IMR-90 (cell line): ENCODE results near the gene MYBPHL. TPM values are rescaled to one million over a fixed set of nuclear protein-coding genes. Genes with fewer than 3 reads are reported as not detected.
A peak's percentile ranks its signal among the peaks of the same experiment; 100 is the strongest.

Source experiments
- ATAC-seq: fragments of 200-7000 bp; cut with Tn5 transposase; 2 replicates; pipeline ENCODE4 v1.9.1; 2020; ENCODE audit warnings: low read depth, mild to moderate bottlenecking, moderate library complexity
- BruUV-seq: library from RNA; stranded (reverse); fragments of 400-500 nt; replicated peaks from 2 replicates; lab custom pipeline; 2021; lab: Mats Ljungman, UMichigan
- CTCF ChIA-PET: fragments of 300-600 bp; formaldehyde crosslinking; extraction: SDS; loops from one replicate; lab custom pipeline; 2021; ENCODE audit warnings: antibody characterized with exemption; lab: Yijun Ruan, JAX
- POLR2A ChIA-PET: fragments of 300-600 bp; sonication (Branson Sonifier 250); formaldehyde crosslinking; loops from one replicate; lab custom pipeline; 2022; ENCODE audit warnings: antibody characterized with exemption; ENCODE audit not compliant: unreplicated experiment; lab: Charles Lee
- DNase-seq: peaks from one replicate; pipeline ENCODE4 v3.0.0; 2013
- H2AFZ ChIP-seq: replicated peaks from 2 replicates; pipeline ENCODE3; 2013; ENCODE audit warnings: low read length, mild to moderate bottlenecking; ENCODE audit not compliant: poor library complexity
- H2AK5ac ChIP-seq: 2 replicates; pipeline ENCODE4 v1.6.1; 2013; ENCODE audit warnings: low read depth, low read length, inconsistent platforms
- H2AK9ac ChIP-seq: replicated peaks from 2 replicates; pipeline ENCODE3; 2013; ENCODE audit warnings: mild to moderate bottlenecking, low read depth, low read length, moderate library complexity; ENCODE audit not compliant: poor library complexity
- H2BK120ac ChIP-seq: 2 replicates; pipeline ENCODE4 v1.6.1; 2013; ENCODE audit warnings: low read depth, low read length, inconsistent platforms
- H2BK15ac ChIP-seq: 3 replicates; pipeline ENCODE4 v1.6.1; 2013; ENCODE audit warnings: low read depth, low read length, inconsistent platforms
- H2BK20ac ChIP-seq: 2 replicates; pipeline ENCODE4 v1.6.1; 2013; ENCODE audit warnings: low read depth, mild to moderate bottlenecking, inconsistent platforms, low read length, moderate library complexity
- H2BK5ac ChIP-seq: 2 replicates; pipeline ENCODE4 v1.6.1; 2013; ENCODE audit warnings: mild to moderate bottlenecking, low read depth, low read length, inconsistent platforms; ENCODE audit not compliant: poor library complexity, severe bottlenecking
- H3K14ac ChIP-seq: replicated peaks from 2 replicates; pipeline ENCODE4 v1.6.1; 2013; ENCODE audit warnings: low read depth, low read length, inconsistent platforms
- H3K18ac ChIP-seq: 2 replicates; pipeline ENCODE4 v1.6.1; 2013; ENCODE audit warnings: low read depth, low read length, control low read depth
- H3K23ac ChIP-seq: 2 replicates; pipeline ENCODE4 v1.6.1; 2013; ENCODE audit warnings: low read depth, low read length, inconsistent platforms
- H3K27ac ChIP-seq: 2 replicates; pipeline ENCODE4 v1.5.1; 2013; ENCODE audit warnings: mild to moderate bottlenecking, control low read depth, low read length; ENCODE audit not compliant: insufficient read depth
- H3K27me3 ChIP-seq: 2 replicates; pipeline ENCODE4 v1.6.1; 2013; ENCODE audit warnings: low read length; ENCODE audit not compliant: control insufficient read depth, insufficient read depth
- H3K36me3 ChIP-seq: 2 replicates; pipeline ENCODE4 v1.6.1; 2013; ENCODE audit warnings: low read length, mixed read lengths; ENCODE audit not compliant: control insufficient read depth, insufficient read depth
- H3K4ac ChIP-seq: 2 replicates; pipeline ENCODE4 v1.6.1; 2013; ENCODE audit warnings: low read depth, low read length, inconsistent platforms
- H3K4me1 ChIP-seq: 2 replicates; pipeline ENCODE4 v1.6.1; 2013; ENCODE audit warnings: low read length, mixed read lengths; ENCODE audit not compliant: control insufficient read depth, insufficient read depth
- H3K4me2 ChIP-seq: 2 replicates; pipeline ENCODE4 v1.6.1; 2013; ENCODE audit warnings: low read depth, mild to moderate bottlenecking, control low read depth, low read length, moderate library complexity
- H3K4me3 ChIP-seq: 2 replicates; pipeline ENCODE4 v1.5.1; 2013; ENCODE audit warnings: low read depth, mild to moderate bottlenecking, control low read depth, low read length, moderate library complexity; ENCODE audit not compliant: insufficient read depth
- H3K56ac ChIP-seq: 2 replicates; pipeline ENCODE4 v1.6.1; 2013; ENCODE audit warnings: low read length, inconsistent platforms; ENCODE audit not compliant: insufficient read depth; ENCODE audit errors: extremely low read depth
- H3K79me1 ChIP-seq, 2 experiments: 2 replicates each; pipeline ENCODE4 v1.6.1; 2013; ENCODE audit warnings: low read length in 2 of 2, inconsistent platforms in 1 of 2, low read depth in 1 of 2
- H3K9ac ChIP-seq: 2 replicates; pipeline ENCODE4 v1.6.1; 2013; ENCODE audit warnings: low read depth, low read length, control low read depth
- H3K9me1 ChIP-seq: 2 replicates; pipeline ENCODE4 v1.6.1; 2013; ENCODE audit warnings: low read length, inconsistent platforms; ENCODE audit not compliant: insufficient read depth
- H3K9me3 ChIP-seq: 2 replicates; pipeline ENCODE4 v1.6.1; 2013; ENCODE audit warnings: low read length; ENCODE audit not compliant: control insufficient read depth, insufficient read depth
- H4K20me1 ChIP-seq: 2 replicates; pipeline ENCODE4 v1.6.1; 2013; ENCODE audit warnings: low read length, inconsistent platforms; ENCODE audit not compliant: insufficient read depth
- H4K5ac ChIP-seq: 2 replicates; pipeline ENCODE4 v1.6.1; 2013; ENCODE audit warnings: mild to moderate bottlenecking, low read depth, low read length, control low read depth
- H4K8ac ChIP-seq, 2 experiments: 2 replicates each; pipeline ENCODE4 v1.6.1; 2013; ENCODE audit warnings: low read depth in 2 of 2, low read length in 2 of 2, control low read depth in 1 of 2, inconsistent platforms in 1 of 2
- H4K91ac ChIP-seq: 2 replicates; pipeline ENCODE4 v1.6.1; 2013; ENCODE audit warnings: low read depth, low read length, inconsistent platforms; ENCODE audit not compliant: insufficient read depth
- BHLHE40 ChIP-seq: fragments of 150-350 bp; IDR thresholded peaks from 2 replicates; pipeline ENCODE4 v1.6.1; 2016; ENCODE audit warnings: mild to moderate bottlenecking, low read depth, low read length
- CEBPB ChIP-seq: IDR thresholded peaks from 2 replicates; pipeline ENCODE4 v1.6.1; 2012; ENCODE audit warnings: low read depth, low read length, improper control_type of control experiment
- CHD1 ChIP-seq: IDR thresholded peaks from 2 replicates; pipeline ENCODE4 v1.6.1; 2012; ENCODE audit warnings: low read depth, low read length, improper control_type of control experiment
- FOS ChIP-seq: fragments of 150-350 bp; IDR thresholded peaks from 2 replicates; pipeline ENCODE4 v1.6.1; 2016; ENCODE audit warnings: low read depth, low read length
- MAFK ChIP-seq: IDR thresholded peaks from 2 replicates; pipeline ENCODE4 v1.6.1; 2012; ENCODE audit warnings: low read depth, low read length, improper control_type of control experiment
- MAZ ChIP-seq: IDR thresholded peaks from 2 replicates; pipeline ENCODE4 v1.6.1; 2012; ENCODE audit warnings: low read depth, mild to moderate bottlenecking, low read length, improper control_type of control experiment, moderate library complexity, borderline replicate concordance
- MXI1 ChIP-seq: IDR thresholded peaks from 2 replicates; pipeline ENCODE4 v1.6.1; 2012; ENCODE audit warnings: low read depth, mild to moderate bottlenecking, low read length, moderate library complexity, borderline replicate concordance
- NFE2L2 ChIP-seq: fragments of 150-350 bp; IDR thresholded peaks from 2 replicates; pipeline ENCODE4 v1.6.1; 2016; ENCODE audit warnings: low read depth, mild to moderate bottlenecking, low read length
- POLR2A ChIP-seq: IDR thresholded peaks from 2 replicates; pipeline ENCODE4 v1.6.1; 2012; ENCODE audit warnings: mild to moderate bottlenecking, low read depth, low read length
- RAD21 ChIP-seq: IDR thresholded peaks from 2 replicates; pipeline ENCODE4 v1.6.1; 2012; ENCODE audit warnings: low read length, improper control_type of control experiment
- RCOR1 ChIP-seq: IDR thresholded peaks from 2 replicates; pipeline ENCODE4 v1.6.1; 2012; ENCODE audit warnings: mild to moderate bottlenecking, low read length, improper control_type of control experiment; ENCODE audit not compliant: insufficient replicate concordance
- RFX5 ChIP-seq: IDR thresholded peaks from 2 replicates; pipeline ENCODE4 v1.8.0; 2012; ENCODE audit warnings: low read depth, mild to moderate bottlenecking, low read length, moderate library complexity
- SMC3 ChIP-seq: fragments of 150-350 bp; IDR thresholded peaks from 2 replicates; pipeline ENCODE4 v1.6.1; 2016; ENCODE audit warnings: low read depth, mild to moderate bottlenecking, antibody characterized with exemption, low read length, moderate library complexity
- WGBS, 2 experiments: methylation state at CpG; one replicate each; pipeline versions ENCODE4 v1.1.5 to v1.1.7; 2013; ENCODE audit warnings: missing lambda C conversion rate in 2 of 2; ENCODE audit not compliant: insufficient read length in 1 of 2; ENCODE audit errors: extremely low coverage in 2 of 2; 5-methylcytosine and 5-hydroxymethylcytosine counted together
- dilution Hi-C: fragments of 300-500 bp; cut with HindIII; formaldehyde crosslinking; loops from one replicate; pipeline ENCODE4 v1.14.3; 2018; ENCODE audit warnings: low sequenced_read_pairs; ENCODE audit not compliant: unreplicated experiment
- in situ Hi-C: fragments of 300-500 bp; cut with MboI; formaldehyde crosslinking; loops from 3 replicates; pipeline ENCODE4 v1.14.3; 2019; ENCODE audit warnings: low sequenced_read_pairs, inconsistent platforms, mixed read lengths
- intact Hi-C: fragments of 100-400 bp; cut with micrococcal nuclease; formaldehyde crosslinking; loops from 2 replicates; pipeline ENCODE4 v1.10.0; 2022
- polyA plus RNA-seq, 3 experiments: library from polyadenylated mRNA; depleted of rRNA; stranded (reverse); fragments of >200 nt; gene quantifications; 2 replicates each; pipeline ENCODE4 v1.2.3, GENCODE V29; 2012; ENCODE audit warnings: low replicate concordance in 1 of 3
- total RNA-seq: library from RNA; depleted of rRNA; stranded (reverse); fragments of >200 nt; gene quantifications from 2 replicates; pipeline ENCODE4 v1.2.3, GENCODE V29; 2012
- TF ChIP-seq, protein P1 (sequence below): fragments of 150-350 bp; IDR thresholded peaks from 2 replicates; pipeline ENCODE4 v1.6.1; 2017; ENCODE audit warnings: mild to moderate bottlenecking, antibody characterized with exemption, low read length, low read depth
- TF ChIP-seq, protein P2 (sequence below): fragments of 150-350 bp; IDR thresholded peaks from 2 replicates; pipeline ENCODE4 v1.6.1; 2016; ENCODE audit warnings: low read depth, mild to moderate bottlenecking, low read length, moderate library complexity, borderline replicate concordance
- TF ChIP-seq, protein P3 (sequence below): conservative IDR thresholded peaks from 2 replicates; pipeline ENCODE4 v1.5.1; 2012; ENCODE audit warnings: mild to moderate bottlenecking, low read depth, low read length, improper control_type of control experiment

The MYBPHL gene
- total and polyA plus RNA-seq, 2 of the 4 experiments (the other 2 are of a cell fraction), result 0.07 TPM; not detected in 1

DNA sequence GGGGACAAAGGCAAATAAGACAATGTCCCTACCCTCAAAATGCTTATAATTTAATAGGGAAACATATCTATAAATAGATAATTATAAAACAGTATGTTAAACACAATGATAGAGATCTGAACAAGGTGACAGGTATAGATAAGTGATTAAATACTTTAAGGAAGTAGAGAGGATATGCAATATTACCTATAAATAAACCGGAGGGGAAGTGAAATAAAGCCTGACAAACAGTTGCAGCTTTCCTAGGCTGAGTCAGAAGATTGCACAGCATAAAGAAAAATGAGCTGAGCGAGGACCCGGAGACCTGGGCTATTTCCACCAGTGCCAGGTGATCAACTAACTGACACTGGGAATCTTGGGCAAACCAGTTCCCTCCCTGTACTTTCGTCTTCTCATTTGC, 12.3 kb downstream of the MYBPHL start:
- peak overlapping the region; percentile 75; the same call in 1 of the 2 replicates for H2BK20ac ChIP-seq
- no peak overlapping the region for H2BK15ac ChIP-seq
- no peaks in the 10 kb centered on the region for H3K27me3 ChIP-seq
- DNase-seq (no peak), ATAC-seq (no peak)
- peak overlapping the region; percentile 62; the same call in 1 of the 2 replicates for H2BK120ac ChIP-seq
- H3K9ac ChIP-seq, result no peak overlapping the region
- CTCF ChIA-PET, result no interaction called here
- no peaks in the 10 kb centered on the region for H3K9me3 ChIP-seq
- peaks cover 2% of the 10 kb centered on the region; the same call in 1 of the 2 replicates for H4K20me1 ChIP-seq
- H3K18ac ChIP-seq, result no peak overlapping the region
- H4K91ac ChIP-seq, result no peak overlapping the region
- H4K5ac ChIP-seq, result no peak overlapping the region
- 0 out of 4 replicates have a peak overlapping the region, but pooled peaks of 1 of the 2 experiments have one; percentile 71 for H4K8ac ChIP-seq
- no peak overlapping the region for H2BK5ac ChIP-seq
- 0 out of 4 replicates have a peak, but pooled peaks cover 0 to 6% of the 10 kb centered on the region in 2 experiments for H3K79me1 ChIP-seq
- intact Hi-C loops (no loop called here), in situ Hi-C loops (no loop called here), dilution Hi-C loops (no loop called here)
- H3K4me2 ChIP-seq, result no peak overlapping the region
- no TSS peak for BruUV-seq
- H3K4ac ChIP-seq, result peak overlapping the region; percentile 66; the same call in 1 of the 2 replicates
- H3K4me3 ChIP-seq, result no peak overlapping the region
- H3K23ac ChIP-seq, result no peak overlapping the region
- H3K14ac ChIP-seq, result no peak overlapping the region
- peak overlapping the region; percentile 80; the same call in 1 of the 2 replicates for H2AK5ac ChIP-seq
- TF ChIP-seq FOS, result no peak
- no peak for TF ChIP-seq CEBPB
- TF ChIP-seq BHLHE40, result no peak
- no peak for TF ChIP-seq POLR2A
- no peak for TF ChIP-seq NFE2L2
- no peak for TF ChIP-seq MAZ
- TF ChIP-seq, protein P1, sequence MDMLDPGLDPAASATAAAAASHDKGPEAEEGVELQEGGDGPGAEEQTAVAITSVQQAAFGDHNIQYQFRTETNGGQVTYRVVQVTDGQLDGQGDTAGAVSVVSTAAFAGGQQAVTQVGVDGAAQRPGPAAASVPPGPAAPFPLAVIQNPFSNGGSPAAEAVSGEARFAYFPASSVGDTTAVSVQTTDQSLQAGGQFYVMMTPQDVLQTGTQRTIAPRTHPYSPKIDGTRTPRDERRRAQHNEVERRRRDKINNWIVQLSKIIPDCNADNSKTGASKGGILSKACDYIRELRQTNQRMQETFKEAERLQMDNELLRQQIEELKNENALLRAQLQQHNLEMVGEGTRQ, result no peak
- TF ChIP-seq RFX5, result no peak
- TF ChIP-seq CHD1, result no peak
- TF ChIP-seq RAD21, result no peak
- no peak for TF ChIP-seq SMC3
- TF ChIP-seq MXI1, result no peak
- TF ChIP-seq RCOR1, result no peak
- TF ChIP-seq, protein P2, sequence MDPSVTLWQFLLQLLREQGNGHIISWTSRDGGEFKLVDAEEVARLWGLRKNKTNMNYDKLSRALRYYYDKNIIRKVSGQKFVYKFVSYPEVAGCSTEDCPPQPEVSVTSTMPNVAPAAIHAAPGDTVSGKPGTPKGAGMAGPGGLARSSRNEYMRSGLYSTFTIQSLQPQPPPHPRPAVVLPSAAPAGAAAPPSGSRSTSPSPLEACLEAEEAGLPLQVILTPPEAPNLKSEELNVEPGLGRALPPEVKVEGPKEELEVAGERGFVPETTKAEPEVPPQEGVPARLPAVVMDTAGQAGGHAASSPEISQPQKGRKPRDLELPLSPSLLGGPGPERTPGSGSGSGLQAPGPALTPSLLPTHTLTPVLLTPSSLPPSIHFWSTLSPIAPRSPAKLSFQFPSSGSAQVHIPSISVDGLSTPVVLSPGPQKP, result no peak
- TF ChIP-seq, protein P3, sequence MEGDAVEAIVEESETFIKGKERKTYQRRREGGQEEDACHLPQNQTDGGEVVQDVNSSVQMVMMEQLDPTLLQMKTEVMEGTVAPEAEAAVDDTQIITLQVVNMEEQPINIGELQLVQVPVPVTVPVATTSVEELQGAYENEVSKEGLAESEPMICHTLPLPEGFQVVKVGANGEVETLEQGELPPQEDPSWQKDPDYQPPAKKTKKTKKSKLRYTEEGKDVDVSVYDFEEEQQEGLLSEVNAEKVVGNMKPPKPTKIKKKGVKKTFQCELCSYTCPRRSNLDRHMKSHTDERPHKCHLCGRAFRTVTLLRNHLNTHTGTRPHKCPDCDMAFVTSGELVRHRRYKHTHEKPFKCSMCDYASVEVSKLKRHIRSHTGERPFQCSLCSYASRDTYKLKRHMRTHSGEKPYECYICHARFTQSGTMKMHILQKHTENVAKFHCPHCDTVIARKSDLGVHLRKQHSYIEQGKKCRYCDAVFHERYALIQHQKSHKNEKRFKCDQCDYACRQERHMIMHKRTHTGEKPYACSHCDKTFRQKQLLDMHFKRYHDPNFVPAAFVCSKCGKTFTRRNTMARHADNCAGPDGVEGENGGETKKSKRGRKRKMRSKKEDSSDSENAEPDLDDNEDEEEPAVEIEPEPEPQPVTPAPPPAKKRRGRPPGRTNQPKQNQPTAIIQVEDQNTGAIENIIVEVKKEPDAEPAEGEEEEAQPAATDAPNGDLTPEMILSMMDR, result no peak
- TF ChIP-seq MAFK, result no peak
- POLR2A ChIA-PET, result no interaction called here
- H3K36me3 ChIP-seq, result no peaks in the 10 kb centered on the region
- H2AFZ ChIP-seq, result no peak overlapping the region
- peaks cover 29% of the 10 kb centered on the region for H3K9me1 ChIP-seq
- no peak overlapping the region for H3K56ac ChIP-seq
- no peak overlapping the region for H3K27ac ChIP-seq
- 100% methylated on average over 2 of the region's 4 CpGs; no CpG with 5 or more reads in 1 of the 2 experiments for WGBS, 2 experiments
- peaks cover 17% of the 10 kb centered on the region for H3K4me1 ChIP-seq
- H2AK9ac ChIP-seq, result no peak overlapping the region
